Astrocyte (in vitro differentiated cells and primary cell): ENCODE data around the gene CALY. TPM values are rescaled to one million over a fixed set of nuclear protein-coding genes. Genes with fewer than 3 reads are reported as not detected.

Experiments used
- DNase-seq: peaks from one replicate; pipeline ENCODE4 v3.0.0-alpha.2; 2010; ENCODE audit warnings: low read depth
- FAIRE-seq: peaks from 2 replicates; lab custom pipeline; 2011; peaks lifted over from hg19 to GRCh38; lab: Jason Lieb, UNC
- H2AFZ ChIP-seq: 2 replicates; pipeline ENCODE4 v1.6.0; 2012; ENCODE audit warnings: low read depth, low read length, inconsistent platforms
- H3K27ac ChIP-seq: 2 replicates; pipeline ENCODE4 v1.5.1; 2011; ENCODE audit warnings: low read depth, low read length, inconsistent platforms
- H3K27me3 ChIP-seq: 2 replicates; pipeline ENCODE4 v1.6.0; 2011; ENCODE audit warnings: low read length, inconsistent platforms; ENCODE audit not compliant: insufficient read depth
- H3K36me3 ChIP-seq: 2 replicates; pipeline ENCODE4 v1.5.1; 2011; ENCODE audit warnings: low read length, inconsistent platforms; ENCODE audit not compliant: insufficient read depth
- H3K4me1 ChIP-seq: 2 replicates; pipeline ENCODE4 v1.5.1; 2011; ENCODE audit warnings: low read length, inconsistent platforms; ENCODE audit not compliant: insufficient read depth
- H3K4me2 ChIP-seq: 2 replicates; pipeline ENCODE4 v1.6.0; 2012; ENCODE audit warnings: low read length, inconsistent platforms
- H3K4me3 ChIP-seq: 2 replicates; pipeline ENCODE4 v1.5.1; 2011; ENCODE audit warnings: low read depth, mild to moderate bottlenecking, low read length, inconsistent platforms; ENCODE audit not compliant: insufficient read depth
- H3K79me2 ChIP-seq: 2 replicates; pipeline ENCODE4 v1.6.0; 2012; ENCODE audit warnings: mild to moderate bottlenecking, low read length, inconsistent platforms; ENCODE audit not compliant: insufficient read depth
- H3K9ac ChIP-seq: 2 replicates; pipeline ENCODE4 v1.6.0; 2012; ENCODE audit warnings: mild to moderate bottlenecking, low read length, inconsistent platforms
- H3K9me3 ChIP-seq: 2 replicates; pipeline ENCODE4 v1.5.1; 2012; ENCODE audit warnings: low read depth, mild to moderate bottlenecking, low read length, inconsistent platforms; ENCODE audit not compliant: insufficient read depth
- H4K20me1 ChIP-seq: 2 replicates; pipeline ENCODE4 v1.6.0; 2012; ENCODE audit warnings: low read length, inconsistent platforms; ENCODE audit not compliant: insufficient read depth
- H3K27ac Mint-ChIP-seq: one replicate; pipeline ENCODE4 v1.8.0; 2021; ENCODE audit warnings: mild to moderate bottlenecking, mixed read lengths; ENCODE audit not compliant: unreplicated experiment
- H3K27me3 Mint-ChIP-seq: one replicate; pipeline ENCODE4 v1.8.0; 2021; ENCODE audit warnings: low read depth, mixed read lengths; ENCODE audit not compliant: unreplicated experiment
- H3K36me3 Mint-ChIP-seq: one replicate; pipeline ENCODE4 v1.8.0; 2021; ENCODE audit warnings: low read depth, mixed read lengths; ENCODE audit not compliant: unreplicated experiment
- H3K4me1 Mint-ChIP-seq: one replicate; pipeline ENCODE4 v1.8.0; 2021; ENCODE audit warnings: low read depth, mixed read lengths; ENCODE audit not compliant: unreplicated experiment
- H3K4me3 Mint-ChIP-seq: one replicate; pipeline ENCODE4 v1.8.0; 2021; ENCODE audit warnings: mild to moderate bottlenecking, moderate library complexity, mixed read lengths; ENCODE audit not compliant: unreplicated experiment
- H3K9me3 Mint-ChIP-seq: one replicate; pipeline ENCODE4 v1.8.0; 2021; ENCODE audit warnings: mild to moderate bottlenecking, mixed read lengths; ENCODE audit not compliant: unreplicated experiment
- EZH2 ChIP-seq: IDR thresholded peaks from 2 replicates; pipeline ENCODE4 v1.6.1; 2012; ENCODE audit warnings: mild to moderate bottlenecking, low read length, inconsistent platforms; ENCODE audit not compliant: insufficient read depth
- total RNA-seq: library from RNA; stranded (reverse); gene quantifications from 2 replicates; pipeline ENCODE4 v1.2.1, GENCODE V29; 2021
- TF ChIP-seq, protein P1 (sequence below): IDR thresholded peaks from 2 replicates; pipeline ENCODE4 v1.5.1; 2011; ENCODE audit warnings: low read depth, mild to moderate bottlenecking, inconsistent platforms, low read length, moderate library complexity; ENCODE audit not compliant: insufficient read depth

The CALY gene
- total RNA-seq, 1 donor from 2014 or later = 1.1 TPM

DNA sequence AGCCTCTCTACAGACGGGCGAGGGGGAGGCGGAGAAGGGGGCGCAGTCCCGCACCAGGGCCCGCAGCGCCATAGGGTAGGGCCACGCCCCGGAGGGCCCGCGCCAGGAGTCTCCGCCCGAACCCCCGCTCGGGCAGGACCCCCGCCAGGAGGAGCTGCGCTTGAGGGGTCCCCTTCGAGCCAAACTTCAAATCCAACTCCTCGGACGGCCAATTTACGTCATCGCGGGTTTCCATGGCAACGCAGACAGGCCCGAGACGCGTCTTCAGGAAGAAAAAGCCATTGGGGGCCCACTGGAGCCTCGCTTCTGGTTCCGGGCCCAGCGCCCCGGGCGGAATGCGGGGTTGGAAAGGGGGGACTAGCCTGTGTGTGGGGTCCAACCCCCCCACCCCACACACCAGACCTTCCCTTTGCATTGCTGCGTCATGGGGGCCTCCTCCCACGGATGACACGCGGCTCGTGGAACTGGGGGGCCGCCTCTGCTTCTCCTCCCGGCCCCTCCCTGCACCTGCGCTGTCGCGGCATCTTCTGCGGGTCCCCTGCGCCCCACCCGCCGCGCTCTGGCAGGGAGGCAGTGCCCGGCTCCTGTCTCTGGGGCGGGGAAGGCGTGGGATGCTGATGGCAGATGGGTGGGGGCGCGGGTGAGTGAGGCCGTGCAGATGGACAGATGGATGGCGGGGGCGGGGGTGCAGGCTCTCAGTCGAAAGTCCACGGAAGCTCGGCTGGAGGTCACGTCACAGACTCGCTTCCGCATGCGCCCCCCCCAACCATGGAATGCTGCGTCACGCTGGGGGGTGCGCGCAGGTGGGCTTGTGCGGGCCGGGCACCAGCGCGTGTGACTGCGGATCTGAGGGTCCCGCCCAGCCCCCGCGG is 1.2 kb downstream of the CALY start:
- Histone ChIP-seq H3K79me2 (no peaks in the 10 kb centered on the region), H3K4me1 (peaks cover 10% of the 10 kb centered on the region), H2AFZ (peak overlapping the region; percentile 56), H3K4me2 (peak overlapping the region; percentile 80), H3K27ac (no peak overlapping the region), H3K4me3 (peak overlapping the region; percentile 33), H3K27me3 (peaks cover 37% of the 10 kb centered on the region), H3K9me3 (no peaks in the 10 kb centered on the region), H4K20me1 (no peaks in the 10 kb centered on the region), H3K36me3 (no peaks in the 10 kb centered on the region), H3K9ac (no peak overlapping the region)
- peak; percentile 29 for DNase-seq
- Mint-ChIP-seq H3K4me1 (no peaks in the 10 kb centered on the region), H3K27ac (no peak overlapping the region), H3K4me3 (no peak overlapping the region), H3K9me3 (peaks cover 4% of the 10 kb centered on the region), H3K36me3 (peaks cover 2% of the 10 kb centered on the region), H3K27me3 (peaks cover 32% of the 10 kb centered on the region)
- FAIRE-seq = no peak
- TF ChIP-seq, protein P1, sequence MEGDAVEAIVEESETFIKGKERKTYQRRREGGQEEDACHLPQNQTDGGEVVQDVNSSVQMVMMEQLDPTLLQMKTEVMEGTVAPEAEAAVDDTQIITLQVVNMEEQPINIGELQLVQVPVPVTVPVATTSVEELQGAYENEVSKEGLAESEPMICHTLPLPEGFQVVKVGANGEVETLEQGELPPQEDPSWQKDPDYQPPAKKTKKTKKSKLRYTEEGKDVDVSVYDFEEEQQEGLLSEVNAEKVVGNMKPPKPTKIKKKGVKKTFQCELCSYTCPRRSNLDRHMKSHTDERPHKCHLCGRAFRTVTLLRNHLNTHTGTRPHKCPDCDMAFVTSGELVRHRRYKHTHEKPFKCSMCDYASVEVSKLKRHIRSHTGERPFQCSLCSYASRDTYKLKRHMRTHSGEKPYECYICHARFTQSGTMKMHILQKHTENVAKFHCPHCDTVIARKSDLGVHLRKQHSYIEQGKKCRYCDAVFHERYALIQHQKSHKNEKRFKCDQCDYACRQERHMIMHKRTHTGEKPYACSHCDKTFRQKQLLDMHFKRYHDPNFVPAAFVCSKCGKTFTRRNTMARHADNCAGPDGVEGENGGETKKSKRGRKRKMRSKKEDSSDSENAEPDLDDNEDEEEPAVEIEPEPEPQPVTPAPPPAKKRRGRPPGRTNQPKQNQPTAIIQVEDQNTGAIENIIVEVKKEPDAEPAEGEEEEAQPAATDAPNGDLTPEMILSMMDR = no peak
- TF ChIP-seq EZH2 = peak; percentile 21

DNA sequence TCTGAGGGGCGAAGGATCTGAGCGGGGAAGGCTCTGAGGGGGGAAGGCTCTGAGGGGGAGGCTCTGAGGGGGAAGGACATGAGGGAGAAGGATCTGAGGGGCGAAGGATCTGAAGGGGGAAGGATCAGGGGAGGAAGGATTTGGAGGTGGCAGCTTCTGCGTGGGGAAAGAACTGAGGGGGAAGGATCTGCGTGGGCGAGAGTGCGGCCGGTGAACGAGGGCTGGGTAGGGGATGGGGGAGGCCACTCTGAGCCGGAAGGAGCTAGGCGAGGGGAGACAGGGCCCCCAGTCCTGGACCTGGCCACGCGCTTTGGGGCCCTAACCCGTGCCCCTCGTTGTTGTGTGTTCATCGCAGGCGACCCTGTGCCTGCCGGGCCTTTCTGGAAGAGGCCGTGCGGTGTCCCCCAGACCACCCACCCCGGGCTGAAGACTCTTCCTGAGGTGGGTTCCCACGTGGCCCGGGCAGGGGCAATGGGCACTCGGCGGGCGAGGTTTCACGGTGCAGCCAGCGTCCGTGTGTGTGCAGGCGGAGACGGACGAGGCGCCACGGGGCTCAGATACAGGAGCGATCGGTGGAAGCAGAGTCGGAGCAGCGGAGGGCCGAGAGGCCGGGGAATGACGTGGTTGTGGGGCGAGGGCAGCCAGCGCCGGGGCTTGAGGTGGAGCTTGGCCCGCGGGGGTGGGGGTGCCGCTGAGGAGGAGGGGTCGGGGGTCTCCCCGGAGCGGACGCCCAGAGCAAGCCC is 2.0 kb downstream of the CALY start:
- no peaks in the 10 kb centered on the region for H3K79me2 ChIP-seq
- Mint-ChIP-seq H3K4me1 (no peaks in the 10 kb centered on the region), H3K27ac (no peak overlapping the region), H3K27me3 (peaks cover 32% of the 10 kb centered on the region), H3K36me3 (peaks cover 2% of the 10 kb centered on the region), H3K9me3 (peaks cover 4% of the 10 kb centered on the region), H3K4me3 (no peak overlapping the region)
- peak; percentile 16 for TF ChIP-seq EZH2
- TF ChIP-seq, protein P1 = no peak
- peak overlapping the region; percentile 56 for H2AFZ ChIP-seq
- H4K20me1 ChIP-seq = no peaks in the 10 kb centered on the region
- DNase-seq = no peak
- H3K27ac ChIP-seq = no peak overlapping the region
- H3K9me3 ChIP-seq = no peaks in the 10 kb centered on the region
- peak overlapping the region; percentile 80 for H3K4me2 ChIP-seq
- no peak for FAIRE-seq
- peaks cover 37% of the 10 kb centered on the region for H3K27me3 ChIP-seq
- H3K36me3 ChIP-seq = no peaks in the 10 kb centered on the region
- H3K4me1 ChIP-seq = peaks cover 14% of the 10 kb centered on the region
- H3K9ac ChIP-seq = no peak overlapping the region
- peak overlapping the region; percentile 33 for H3K4me3 ChIP-seq
